Measurements from ENCODE around the gene APOL2. TPM values are rescaled to one million over a fixed set of nuclear protein-coding genes. Genes with fewer than 3 reads are reported as not detected.
"Not testable (repeated sequence)": the region's sequence is repeated elsewhere in the genome, so short reads cannot be mapped to it uniquely, and the experiment has no call there.

APOL2 gene
- total RNA-seq, 1 donor from 2014 or later = 56.7 TPM

DNA sequence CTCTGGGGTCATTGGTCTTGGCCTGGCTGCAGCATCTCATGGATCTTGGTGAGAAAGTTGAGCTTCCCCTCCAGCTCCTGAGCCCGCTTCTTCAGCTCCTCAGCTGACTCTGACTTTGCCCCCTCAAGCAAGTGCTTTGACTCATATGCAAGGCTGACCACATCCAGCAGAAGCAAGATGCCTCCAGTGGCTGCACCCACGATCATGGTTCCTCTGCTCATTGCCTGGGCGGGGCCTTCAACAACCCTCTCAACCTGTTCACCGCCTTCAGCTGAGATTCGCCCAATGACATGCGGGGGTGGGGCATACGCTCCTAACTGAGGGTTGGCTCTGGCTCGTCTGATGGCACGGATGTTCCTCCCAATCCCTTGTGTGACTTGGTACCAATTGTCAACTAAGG is 11.9 kb downstream of the APOL2 start:
- ATAC-seq (no peak), DNase-seq (no peak)
- intact Hi-C loops (cut with micrococcal nuclease) = no loop called here

DNA sequence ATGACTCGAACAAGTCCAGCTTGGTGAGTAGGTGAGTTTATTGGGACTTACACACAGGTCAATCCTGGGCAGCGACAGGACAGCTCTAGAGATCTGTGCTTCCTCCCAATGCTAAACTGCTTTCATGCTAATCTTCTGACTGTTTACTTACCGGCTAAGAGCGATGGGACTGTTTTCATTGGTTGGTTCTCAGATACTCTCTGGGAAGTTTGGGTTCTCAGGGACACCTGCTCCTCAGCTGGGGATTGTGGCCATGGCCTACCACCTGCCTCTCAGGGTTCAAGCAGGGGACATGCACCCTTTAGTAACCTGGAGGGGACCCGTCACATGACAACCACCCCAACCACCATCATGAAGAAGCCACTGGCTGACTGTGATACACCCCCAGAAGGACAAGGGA is 13.1 kb downstream of the APOL2 start:
- ATAC-seq = no peak
- intact Hi-C loops (cut with micrococcal nuclease) = no loop called here
- DNase-seq = no peak

DNA sequence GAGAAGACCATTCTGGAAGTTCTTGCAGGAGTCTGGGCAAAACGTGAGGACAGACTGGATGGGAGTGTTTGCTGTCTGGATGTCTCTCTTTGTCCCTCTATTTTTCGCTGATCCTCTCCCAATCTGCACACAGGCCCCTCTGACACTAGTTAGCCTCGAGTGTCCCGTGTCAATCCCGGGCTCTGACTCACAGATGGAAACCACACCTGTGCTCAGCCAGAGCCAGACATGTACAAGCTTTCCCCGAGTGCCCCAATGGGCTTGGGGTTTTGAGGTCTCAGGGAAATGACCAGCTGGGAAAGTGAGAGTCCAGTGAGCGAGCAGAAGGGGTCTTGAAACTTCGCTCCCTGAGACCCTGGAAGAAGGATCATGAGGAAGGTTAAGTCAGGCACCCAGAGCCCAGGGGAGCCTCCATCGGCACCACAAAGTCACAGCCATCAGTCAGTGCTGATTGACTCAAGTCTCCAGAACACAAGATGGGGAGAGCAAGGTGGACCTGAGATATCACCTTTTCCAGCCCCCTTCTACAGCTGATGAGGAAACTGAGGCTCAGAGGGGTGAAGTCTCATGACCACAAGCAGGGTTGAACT is 13.9 kb downstream of the APOL2 start:
- no peak for ATAC-seq
- intact Hi-C loops (cut with micrococcal nuclease) = no loop called here
- DNase-seq = no peak

GRCh38 chr22:36224245-36224644 is 15.1 kb downstream of the APOL2 start:
- intact Hi-C loops (cut with micrococcal nuclease) = no loop called here
- DNase-seq (no peak), ATAC-seq (no peak)

- intact Hi-C loops (cut with micrococcal nuclease) = no loop called here
- ATAC-seq (peak; percentile 64), DNase-seq (no peak)
Observed at GRCh38 chr22:36223504-36223903, 15.8 kb downstream of the APOL2 start.

GRCh38 chr22:36222887-36223450 is 16.4 kb downstream of the APOL2 start:
- intact Hi-C loops (cut with micrococcal nuclease) = no loop called here
- DNase-seq = no peak
- ATAC-seq = no peak

- peak; percentile 65 for DNase-seq
- intact Hi-C loops (cut with micrococcal nuclease) = no loop called here
Observed at GRCh38 chr22:36221799-36222751, 17.3 kb downstream of the APOL2 start.

DNA sequence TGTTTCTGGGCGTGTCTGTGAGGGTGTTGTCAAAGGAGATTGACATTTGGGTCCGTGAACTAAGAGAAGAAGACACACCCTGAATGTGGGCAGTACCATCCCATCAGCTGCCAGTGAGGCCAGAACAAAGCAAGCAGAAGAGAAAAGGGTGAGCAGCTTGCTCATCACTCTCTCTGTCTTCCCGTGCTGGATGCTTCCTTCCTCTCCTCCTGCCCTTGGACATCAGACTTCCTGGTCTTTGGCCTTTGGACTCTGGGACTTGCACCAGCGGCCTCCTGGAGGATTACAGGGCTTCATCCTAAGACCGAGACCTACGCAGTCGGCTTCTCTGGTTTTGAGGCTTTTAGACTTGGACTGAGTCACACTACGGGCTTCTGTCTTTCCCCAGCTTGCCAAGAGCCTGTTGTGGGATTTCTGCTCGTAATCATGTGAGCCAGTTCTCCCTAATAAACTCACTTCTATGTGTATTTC is 18.8 kb downstream of the APOL2 start:
- intact Hi-C loops (cut with micrococcal nuclease) = no loop called here
- no peak for DNase-seq

More at GRCh38 chr22:36221799-36222751, 17.3 kb downstream of the APOL2 start:
- ATAC-seq = peak; percentile 62

DNA sequence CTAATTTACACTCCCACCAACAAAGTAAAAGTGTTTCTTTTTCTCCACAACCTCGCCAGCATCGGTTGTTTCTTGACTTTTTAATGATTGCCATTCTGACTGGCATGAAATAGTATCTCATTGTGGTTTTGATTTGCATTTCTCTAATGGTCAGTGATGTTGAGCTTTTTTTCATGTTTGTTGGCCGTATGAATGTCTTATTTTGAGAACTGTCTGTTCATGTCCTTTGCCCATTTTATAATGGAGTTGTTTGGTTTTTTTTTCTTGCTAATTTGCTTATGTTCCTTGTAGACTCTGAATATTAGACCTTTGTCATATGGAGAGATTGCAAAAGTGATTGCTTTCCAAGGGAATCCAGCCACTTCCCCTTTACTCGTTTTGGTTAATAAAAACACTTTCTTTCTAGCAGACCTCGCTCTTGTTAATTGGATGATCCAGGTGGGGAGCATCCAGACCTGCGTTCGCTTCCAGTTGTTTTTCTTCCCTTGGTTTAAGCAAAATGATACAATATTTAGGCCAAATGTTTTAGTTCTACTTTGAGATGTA is 20.6 kb downstream of the APOL2 start:
- intact Hi-C loops (cut with micrococcal nuclease) = no loop called here
- no peak for ATAC-seq
- DNase-seq = no peak

More for the DNA sequence above, 18.8 kb downstream of the APOL2 start:
- ATAC-seq = peak; percentile 36

DNA sequence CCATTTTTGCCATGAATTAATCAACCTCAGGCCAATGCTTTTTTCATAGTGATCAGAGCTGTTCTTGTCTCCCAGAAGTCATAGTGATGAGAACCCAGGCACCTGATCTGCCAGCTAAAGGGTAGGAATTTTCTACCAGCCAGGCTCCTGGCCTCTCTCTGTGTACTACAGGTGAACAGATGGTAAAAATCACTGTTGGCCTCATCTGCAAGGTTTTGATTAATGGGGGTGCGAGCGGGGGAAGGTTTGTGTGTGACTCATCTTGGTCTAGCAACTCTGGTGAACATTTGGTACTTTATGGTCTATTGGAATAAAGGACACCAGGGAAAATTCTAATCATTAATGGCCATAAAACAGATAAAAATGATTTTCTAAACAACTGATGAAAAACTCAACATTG is 23.3 kb downstream of the APOL2 start:
- intact Hi-C loops (cut with micrococcal nuclease) = no loop called here
- DNase-seq (no peak), ATAC-seq (no peak)

DNA sequence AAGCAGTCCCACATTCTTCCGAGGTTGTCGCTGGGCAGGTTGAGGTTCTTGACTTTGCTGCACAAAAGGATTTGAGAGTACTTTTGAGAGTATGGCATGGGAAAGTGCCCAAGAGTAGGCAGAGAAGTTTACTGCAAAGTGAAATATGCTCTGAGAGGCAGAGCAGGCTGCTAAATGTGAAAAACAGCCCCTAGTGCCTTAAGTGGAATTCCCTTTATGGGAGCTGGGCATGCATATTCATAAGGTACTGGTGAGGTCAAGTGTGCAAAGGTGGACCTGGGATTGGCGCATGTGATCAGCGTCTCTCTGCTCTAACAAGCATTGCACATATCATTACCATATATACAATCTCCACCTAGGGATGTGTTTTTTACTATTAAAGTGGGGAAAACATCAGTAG is 25.7 kb downstream of the APOL2 start:
- ATAC-seq (no peak), DNase-seq (no peak)
- intact Hi-C loops (cut with micrococcal nuclease) = no loop called here

GRCh38 chr22:36212901-36213300 is 26.4 kb downstream of the APOL2 start:
- ATAC-seq (peak; percentile 30), DNase-seq (no peak)
- intact Hi-C loops (cut with micrococcal nuclease) = no loop called here

- ATAC-seq (peak; percentile 70), DNase-seq (no peak)
Observed at GRCh38 chr22:36211237-36211861, 28.0 kb downstream of the APOL2 start.

DNA sequence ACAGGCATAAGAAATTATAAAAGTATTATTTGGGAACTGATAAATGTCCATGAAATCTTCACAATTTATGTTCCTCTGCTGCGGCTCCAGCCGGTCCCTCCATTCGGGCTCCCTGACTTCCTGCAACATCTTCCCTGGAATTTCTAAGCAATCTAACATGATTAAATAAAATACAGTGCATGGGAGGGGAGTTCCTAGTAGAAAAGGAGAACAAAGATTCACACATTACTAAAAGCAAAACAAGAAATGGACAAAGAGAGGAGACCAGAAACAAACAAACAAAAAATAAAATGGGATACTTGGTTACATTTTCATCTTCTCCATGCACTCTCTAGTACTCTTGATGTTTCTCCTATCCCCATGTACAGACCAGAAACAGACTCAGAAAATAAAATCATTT is 29.1 kb downstream of the APOL2 start:
- DNase-seq = no peak
- intact Hi-C loops (cut with micrococcal nuclease) = no loop called here

More at GRCh38 chr22:36211237-36211861, 28.0 kb downstream of the APOL2 start:
- intact Hi-C loops (cut with micrococcal nuclease) = no loop called here

DNA sequence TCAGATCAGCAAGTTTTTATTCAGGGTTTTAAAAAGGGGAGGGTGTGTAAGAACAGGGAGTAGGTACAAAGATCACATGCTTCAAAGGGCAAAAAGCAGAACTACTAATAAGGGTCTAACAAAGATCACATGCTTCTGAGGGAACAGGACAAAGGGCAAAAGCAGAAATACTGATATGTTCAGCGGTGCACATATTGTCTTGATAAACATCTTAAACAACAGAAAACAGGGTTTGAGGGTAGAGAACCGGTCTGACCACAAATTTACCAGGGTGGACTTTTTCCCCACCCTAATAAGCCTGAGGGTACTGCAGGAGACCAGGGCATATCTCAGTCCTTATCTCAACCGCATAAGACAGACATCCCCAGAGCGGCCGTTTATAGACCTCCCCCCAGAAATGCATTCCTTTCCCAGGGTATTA is 29.8 kb downstream of the APOL2 start:
- intact Hi-C loops (cut with micrococcal nuclease); DNase-seq; ATAC-seq: not testable (repeated sequence)

More for the DNA sequence above, 29.1 kb downstream of the APOL2 start:
- ATAC-seq = no peak

DNA sequence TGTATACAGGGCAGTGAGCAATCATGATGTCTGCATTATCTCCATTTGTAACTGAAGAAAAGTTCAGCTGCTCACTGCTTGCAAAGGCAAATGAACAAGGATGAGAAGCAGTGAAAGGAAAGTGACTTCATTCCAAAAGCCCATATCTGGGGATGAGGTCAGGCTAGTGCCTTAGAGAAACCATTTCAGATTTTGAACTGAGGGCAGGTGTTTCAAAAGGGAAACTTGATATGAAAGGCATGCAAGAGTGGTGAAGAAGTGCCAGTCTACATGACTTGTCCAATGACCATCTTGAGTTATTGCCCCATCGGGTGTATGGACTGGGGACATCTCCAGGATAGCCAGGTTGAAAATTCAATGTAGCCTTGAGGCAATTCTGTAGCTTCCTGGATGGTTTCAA is 30.4 kb downstream of the APOL2 start:
- DNase-seq (no peak), ATAC-seq (no peak)
- intact Hi-C loops (cut with micrococcal nuclease) = no loop called here

DNA sequence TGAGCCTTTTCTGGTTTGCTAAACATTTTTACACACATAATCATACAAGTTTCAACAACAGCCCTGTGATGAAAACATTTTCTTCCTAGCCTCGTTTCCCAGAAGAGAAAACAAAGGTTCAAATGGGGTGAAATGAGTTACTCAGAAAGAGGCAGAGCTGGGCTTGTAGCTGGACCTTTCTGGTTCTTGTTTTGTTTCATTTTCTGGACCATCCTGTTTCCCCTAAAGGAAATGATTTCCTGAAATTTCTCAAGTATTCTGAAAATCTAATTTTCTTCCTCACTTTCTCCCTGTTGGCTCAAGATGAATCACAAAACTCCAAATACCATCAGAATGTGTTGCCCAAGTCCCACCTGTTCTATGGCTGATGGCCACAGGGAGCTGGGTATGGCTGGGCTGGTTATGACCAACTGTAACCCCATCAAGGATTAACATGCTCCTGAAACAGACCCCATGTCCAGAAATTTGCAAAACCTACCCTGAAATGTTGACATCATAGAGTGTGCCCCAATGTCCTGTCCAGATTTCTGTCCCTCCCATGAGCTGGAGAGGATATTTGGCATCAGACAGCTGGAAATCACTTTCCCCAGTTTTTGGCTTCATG is 31.1 kb downstream of the APOL2 start:
- DNase-seq = no peak

GRCh38 chr22:36206255-36206654 is 33.1 kb downstream of the APOL2 start:
- ATAC-seq (no peak), DNase-seq (no peak)
- intact Hi-C loops (cut with micrococcal nuclease) = no loop called here

More for the DNA sequence above, 31.1 kb downstream of the APOL2 start:
- intact Hi-C loops (cut with micrococcal nuclease) = no loop called here
- no peak for ATAC-seq

- ATAC-seq; DNase-seq; intact Hi-C loops (cut with micrococcal nuclease): not testable (repeated sequence)
Observed at GRCh38 chr22:36205573-36205972, 33.8 kb downstream of the APOL2 start.
